GM12878 (cell line): ENCODE results near the gene ETV6. TPM values are rescaled to one million over a fixed set of nuclear protein-coding genes. Genes with fewer than 3 reads are reported as not detected.

Experiments
- ATAC-seq: fragments of 200-7000 bp; cut with Tn5 transposase; 3 replicates; pipeline ENCODE4 v1.9.1; 2020; ENCODE audit warnings: mild to moderate bottlenecking, moderate library complexity
- BruUV-seq: library from RNA; stranded (reverse); fragments of 400-500 nt; replicated peaks from 2 replicates; lab custom pipeline; 2021; lab: Mats Ljungman, UMichigan
- CTCF ChIA-PET: fragments of 300-600 bp; sonication (Branson Sonifier 250); formaldehyde crosslinking; extraction: SDS; loops from one replicate; lab custom pipeline; 2021; ENCODE audit warnings: inconsistent platforms; lab: Yijun Ruan, JAX
- POLR2A ChIA-PET: fragments of 350-600 bp; formaldehyde crosslinking; extraction: SDS; loops from one replicate; lab custom pipeline; 2021; ENCODE audit warnings: inconsistent platforms; lab: Charles Lee
- RAD21 ChIA-PET: fragments of 300-600 bp; sonication (Branson Sonifier 250); formaldehyde crosslinking; loops from one replicate; lab custom pipeline; 2023; ENCODE audit warnings: antibody characterized with exemption; ENCODE audit not compliant: unreplicated experiment; lab: Charles Lee
- SMC1A ChIA-PET: fragments of 300-600 bp; sonication (Branson Sonifier 250); formaldehyde crosslinking; loops from one replicate; lab custom pipeline; 2023; ENCODE audit not compliant: unreplicated experiment, uncharacterized antibody; lab: Charles Lee
- DNase-seq: peaks from one replicate; pipeline ENCODE4 v3.0.0-alpha.2; 2011; ENCODE audit warnings: low read depth, low spot score
- FAIRE-seq: peaks from 3 replicates; lab custom pipeline; 2011; peaks lifted over from hg19 to GRCh38; lab: Jason Lieb, UNC
- H2AFZ ChIP-seq: 2 replicates; pipeline ENCODE4 v1.6.0; 2011; ENCODE audit warnings: low read depth, low read length, control low read depth; ENCODE audit not compliant: control insufficient read depth
- H3K27ac ChIP-seq: 2 replicates; pipeline ENCODE4 v1.5.1; 2011; ENCODE audit warnings: control low read depth; ENCODE audit not compliant: control insufficient read depth, insufficient read depth
- H3K27me3 ChIP-seq, 2 experiments: replicated peaks in 1 of 2; 2 replicates each; pipeline versions ENCODE4 v1.6.0 to v1.6.1; 2011; ENCODE audit warnings: low read length in 1 of 2; ENCODE audit not compliant: control insufficient read depth in 2 of 2, insufficient read depth in 2 of 2
- H3K36me3 ChIP-seq, 2 experiments: 2 replicates each; pipeline ENCODE4 v1.5.1; 2011; ENCODE audit warnings: low read length in 1 of 2; ENCODE audit not compliant: control insufficient read depth in 2 of 2, insufficient read depth in 2 of 2
- H3K4me1 ChIP-seq: 2 replicates; pipeline ENCODE4 v1.6.1; 2011; ENCODE audit warnings: mild to moderate bottlenecking, low read length, moderate library complexity, mixed read lengths; ENCODE audit not compliant: control insufficient read depth, insufficient read depth
- H3K4me2 ChIP-seq: 2 replicates; pipeline ENCODE4 v1.6.0; 2011; ENCODE audit warnings: control low read depth; ENCODE audit not compliant: control insufficient read depth, insufficient read depth
- H3K4me3 ChIP-seq: fragments of 200-600 bp; sonication (generic); 2 replicates; pipeline ENCODE4 v1.5.1; 2016
- H3K79me2 ChIP-seq: 2 replicates; pipeline ENCODE4 v1.6.0; 2011; ENCODE audit warnings: low read length; ENCODE audit not compliant: control insufficient read depth, insufficient read depth
- H3K9ac ChIP-seq: 2 replicates; pipeline ENCODE4 v1.8.0; 2011; ENCODE audit warnings: low read length, control low read depth, mixed read lengths; ENCODE audit not compliant: control insufficient read depth, insufficient read depth
- H3K9me3 ChIP-seq: replicated peaks from 3 replicates; pipeline ENCODE4 v1.5.1; 2011; ENCODE audit warnings: mild to moderate bottlenecking, low read length; ENCODE audit not compliant: control insufficient read depth, insufficient read depth
- H4K20me1 ChIP-seq: 2 replicates; pipeline ENCODE4 v1.6.0; 2011; ENCODE audit not compliant: control insufficient read depth, insufficient read depth
- HDAC2 ChIP-seq: fragments of 200-600 bp; sonication (generic); IDR thresholded peaks from 2 replicates; pipeline ENCODE4 v1.6.1; 2017
- MYC ChIP-seq: IDR thresholded peaks from 2 replicates; pipeline ENCODE4 v1.6.1; 2011; ENCODE audit warnings: mild to moderate bottlenecking, low read length, moderate library complexity, inconsistent platforms; ENCODE audit not compliant: insufficient read depth, insufficient replicate concordance, insufficient read length, severe bottlenecking
- POLR2AphosphoS2 ChIP-seq: IDR thresholded peaks from 2 replicates; pipeline ENCODE4 v1.6.1; 2011; ENCODE audit warnings: low read depth, mild to moderate bottlenecking, low read length, improper control_type of control experiment, moderate library complexity
- SKIL ChIP-seq: fragments of 450-650 bp; IDR thresholded peaks from 2 replicates; pipeline ENCODE4 v1.6.1; 2017; ENCODE audit warnings: mild to moderate bottlenecking, low read depth, inconsistent platforms; ENCODE audit not compliant: poor library complexity, severe bottlenecking
- SRF ChIP-seq, 2 experiments: IDR thresholded peaks; 2 replicates each; pipeline ENCODE4 v1.6.1; 2011; ENCODE audit warnings: low read depth in 2 of 2, low read length in 2 of 2, mild to moderate bottlenecking in 1 of 2, moderate library complexity in 1 of 2
- STAT1 ChIP-seq: fragments of 450-650 bp; conservative IDR thresholded peaks from 2 replicates; pipeline ENCODE4 v1.6.1; 2014; ENCODE audit warnings: antibody characterized with exemption, mild to moderate bottlenecking
- TARDBP ChIP-seq: IDR thresholded peaks from 2 replicates; pipeline ENCODE4 v1.6.1; 2016; ENCODE audit warnings: borderline replicate concordance
- YBX1 ChIP-seq: fragments of 450-650 bp; IDR thresholded peaks from 2 replicates; pipeline ENCODE4 v1.6.1; 2016; ENCODE audit warnings: antibody characterized with exemption
- YY1 ChIP-seq: IDR thresholded peaks from 2 replicates; pipeline ENCODE4 v1.6.1; 2011; ENCODE audit warnings: low read depth, mild to moderate bottlenecking, low read length
- ZBED1 ChIP-seq: IDR thresholded peaks from 2 replicates; pipeline ENCODE4 v1.6.1; 2016; ENCODE audit warnings: borderline replicate concordance
- ZBTB40 ChIP-seq: fragments of 450-650 bp; IDR thresholded peaks from 2 replicates; pipeline ENCODE4 v1.6.1; 2016; ENCODE audit warnings: mild to moderate bottlenecking, moderate library complexity, borderline replicate concordance
- ZSCAN29 ChIP-seq: fragments of 450-650 bp; IDR thresholded peaks from 2 replicates; pipeline ENCODE4 v1.6.1; 2017; ENCODE audit warnings: mild to moderate bottlenecking, moderate library complexity
- WGBS: methylation state at CpG from one replicate; pipeline ENCODE4 v1.1.6; 2016; ENCODE audit warnings: low lambda C conversion rate; ENCODE audit not compliant: insufficient replicate concordance, insufficient coverage; ENCODE audit errors: missing lambda C conversion rate; 5-methylcytosine and 5-hydroxymethylcytosine counted together
- in situ Hi-C: fragments of 300-500 bp; cut with MboI; formaldehyde crosslinking; loops from 9 replicates; pipeline ENCODE4 v1.14.3; 2018; ENCODE audit warnings: mixed read lengths
- intact Hi-C: fragments of 100-400 bp; cut with micrococcal nuclease; formaldehyde crosslinking; loops from one replicate; pipeline ENCODE4 v1.14.2; 2022; ENCODE audit not compliant: unreplicated experiment
- polyA plus RNA-seq, 11 experiments: library from polyadenylated mRNA; depleted of rRNA in 4 of 11; unstranded in 6 of 11; stranded (reverse) in 5 of 11; fragments of >200 nt; fragmentation: Nextera tagmentation in 4 of 11; fragmentation: Illumina TruSeq in 1 of 11; extraction: Ambion mirVana in 4 of 11; extraction: Trizol in 1 of 11; gene quantifications; 1 replicate in 1 of 11; 2 replicates in 10 of 11; pipeline versions ENCODE4 v1.2.1 to v1.2.3, GENCODE V29; 2011 to 2016; ENCODE audit warnings: inconsistent platforms in 2 of 11, missing spikeins in 2 of 11, low read depth in 1 of 11
- total RNA-seq, 4 experiments: library from RNA; depleted of rRNA in 3 of 4; stranded (reverse); fragments of >200 nt in 3 of 4; fragmentation: Illumina TruSeq in 1 of 4; extraction: Trizol in 1 of 4; gene quantifications; 2 replicates each; pipeline versions ENCODE4 v1.2.1 to v1.2.3, GENCODE V29; 2013 to 2021
- TF ChIP-seq, protein P1 (sequence below): fragments of 450-650 bp; IDR thresholded peaks from 2 replicates; pipeline ENCODE4 v1.6.1; 2017; ENCODE audit warnings: mild to moderate bottlenecking

ETV6 gene
- total and polyA plus RNA-seq, 10 of the 15 experiments (the other 5 are each of a cell fraction or from before 2014, with no cell fraction given) = 6.6 to 74.8 (median 24.6) TPM

- SMC1A ChIA-PET = interaction anchor here (0.9 to 3.4 kb wide), 6 partner anchors 9 to 72 kb away, joined by 3 to 22 read pairs (median 6); no protein-coding TSS in a partner anchor
- no peak overlapping the region for H3K9ac ChIP-seq
- FAIRE-seq = no peak
- TF ChIP-seq YY1 (no peak), ZBTB40 (no peak), ZSCAN29 (no peak), ZBED1 (no peak), POLR2AphosphoS2 (no peak), MYC (no peak), STAT1 (no peak), TARDBP (no peak), HDAC2 (no peak), SKIL (no peak), SRF (IDR thresholded peaks at IDR 0.05; ENCODE audit: low read depth in 2 of 2, low read length in 2 of 2) (no peak), YBX1 (no peak)
- TF ChIP-seq, protein P1, sequence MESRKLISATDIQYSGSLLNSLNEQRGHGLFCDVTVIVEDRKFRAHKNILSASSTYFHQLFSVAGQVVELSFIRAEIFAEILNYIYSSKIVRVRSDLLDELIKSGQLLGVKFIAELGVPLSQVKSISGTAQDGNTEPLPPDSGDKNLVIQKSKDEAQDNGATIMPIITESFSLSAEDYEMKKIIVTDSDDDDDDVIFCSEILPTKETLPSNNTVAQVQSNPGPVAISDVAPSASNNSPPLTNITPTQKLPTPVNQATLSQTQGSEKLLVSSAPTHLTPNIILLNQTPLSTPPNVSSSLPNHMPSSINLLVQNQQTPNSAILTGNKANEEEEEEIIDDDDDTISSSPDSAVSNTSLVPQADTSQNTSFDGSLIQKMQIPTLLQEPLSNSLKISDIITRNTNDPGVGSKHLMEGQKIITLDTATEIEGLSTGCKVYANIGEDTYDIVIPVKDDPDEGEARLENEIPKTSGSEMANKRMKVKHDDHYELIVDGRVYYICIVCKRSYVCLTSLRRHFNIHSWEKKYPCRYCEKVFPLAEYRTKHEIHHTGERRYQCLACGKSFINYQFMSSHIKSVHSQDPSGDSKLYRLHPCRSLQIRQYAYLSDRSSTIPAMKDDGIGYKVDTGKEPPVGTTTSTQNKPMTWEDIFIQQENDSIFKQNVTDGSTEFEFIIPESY = no peak
Measured at GRCh38 chr12:11645391-11645790, 4.1 kb upstream of the ETV6 start.

More at GRCh38 chr12:11645391-11645790, 4.1 kb upstream of the ETV6 start:
- Histone ChIP-seq H3K79me2 (peaks cover 13% of the 10 kb centered on the region), H3K4me2 (no peak overlapping the region), H3K27ac (no peak overlapping the region), H3K4me3 (no peak overlapping the region), H3K9me3 (no peaks in the 10 kb centered on the region), H3K27me3 (no peaks in the 10 kb centered on the region), H3K36me3 (no peaks in the 10 kb centered on the region), H2AFZ (no peak overlapping the region), H3K4me1 (no peaks in the 10 kb centered on the region), H4K20me1 (no peaks in the 10 kb centered on the region)
- in situ Hi-C loops (no loop called here), intact Hi-C loops (no loop called here)
- DNase-seq (no peak), ATAC-seq (no peak)
- 92% methylated on average over 1 of the region's 1 CpG for WGBS
- no TSS peak for BruUV-seq
- ChIA-PET RAD21 (interaction anchor here (0.6 to 1.2 kb wide), 2 partner anchors 9 to 23 kb away, joined by 3 read pairs; no protein-coding TSS in a partner anchor), CTCF (interaction anchor here (0.9 to 3.2 kb wide), 4 partner anchors 22 to 685 kb away, joined by 3 to 15 read pairs (median 8); no protein-coding TSS in a partner anchor), POLR2A (no interaction called here)
